ENCODE measurements around the gene NYNRIN.

Gene NYNRIN

GRCh38 chr14:24394275-24394674 lies 4.5 kb upstream of the NYNRIN start:
- no peak for DNase-seq (ENCODE audit: low read depth)
- TF ChIP-seq, protein P1, sequence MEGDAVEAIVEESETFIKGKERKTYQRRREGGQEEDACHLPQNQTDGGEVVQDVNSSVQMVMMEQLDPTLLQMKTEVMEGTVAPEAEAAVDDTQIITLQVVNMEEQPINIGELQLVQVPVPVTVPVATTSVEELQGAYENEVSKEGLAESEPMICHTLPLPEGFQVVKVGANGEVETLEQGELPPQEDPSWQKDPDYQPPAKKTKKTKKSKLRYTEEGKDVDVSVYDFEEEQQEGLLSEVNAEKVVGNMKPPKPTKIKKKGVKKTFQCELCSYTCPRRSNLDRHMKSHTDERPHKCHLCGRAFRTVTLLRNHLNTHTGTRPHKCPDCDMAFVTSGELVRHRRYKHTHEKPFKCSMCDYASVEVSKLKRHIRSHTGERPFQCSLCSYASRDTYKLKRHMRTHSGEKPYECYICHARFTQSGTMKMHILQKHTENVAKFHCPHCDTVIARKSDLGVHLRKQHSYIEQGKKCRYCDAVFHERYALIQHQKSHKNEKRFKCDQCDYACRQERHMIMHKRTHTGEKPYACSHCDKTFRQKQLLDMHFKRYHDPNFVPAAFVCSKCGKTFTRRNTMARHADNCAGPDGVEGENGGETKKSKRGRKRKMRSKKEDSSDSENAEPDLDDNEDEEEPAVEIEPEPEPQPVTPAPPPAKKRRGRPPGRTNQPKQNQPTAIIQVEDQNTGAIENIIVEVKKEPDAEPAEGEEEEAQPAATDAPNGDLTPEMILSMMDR (conservative IDR thresholded peaks at IDR 0.05; ENCODE audit: low read depth, low read length), result no peak
- H3K4me3 ChIP-seq (ENCODE audit: low read length), result no peak overlapping the region

- TF ChIP-seq, protein P1 (conservative IDR thresholded peaks at IDR 0.05; ENCODE audit: low read depth, low read length), result no peak
- no peak for DNase-seq (ENCODE audit: low read depth)
- no peak overlapping the region for H3K4me3 ChIP-seq (ENCODE audit: low read length)
Observed at GRCh38 chr14:24395609-24396582, 2.9 kb upstream of the NYNRIN start.

DNA sequence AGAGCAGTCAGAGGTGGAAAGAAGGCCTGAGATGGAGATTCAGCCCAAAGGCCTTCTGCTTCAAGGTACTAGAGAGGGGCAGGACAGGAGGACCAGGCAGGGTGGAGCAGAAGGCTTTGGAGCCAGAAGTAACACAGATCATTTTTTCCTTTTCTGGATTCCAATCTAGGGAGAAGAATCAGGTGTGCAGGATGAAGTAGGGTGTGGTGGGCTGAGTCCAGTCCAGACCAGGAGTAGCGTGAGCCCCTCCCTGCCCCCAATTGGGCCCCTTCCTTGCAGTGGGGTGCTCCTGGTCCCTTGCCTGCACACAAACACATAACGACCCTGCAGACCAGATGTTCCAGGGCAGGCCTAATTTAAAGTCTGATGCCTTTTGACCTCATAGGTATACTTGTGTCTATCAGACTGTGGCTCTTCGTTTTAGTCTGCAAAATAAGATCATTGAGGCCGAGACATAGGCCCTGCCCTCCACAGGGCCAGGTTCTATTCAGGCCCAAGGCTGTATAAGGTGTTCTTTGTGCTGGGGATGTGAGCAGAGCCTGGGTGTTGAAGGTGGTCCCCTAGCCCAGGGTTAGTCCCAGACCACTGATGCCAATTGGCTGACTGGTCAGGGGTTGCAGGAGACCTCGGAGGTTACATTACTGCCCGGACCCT lies 1.0 kb upstream of the NYNRIN start:
- TF ChIP-seq, protein P1 (conservative IDR thresholded peaks at IDR 0.05; ENCODE audit: low read depth, low read length), result no peak
- no peak overlapping the region for H3K4me3 ChIP-seq (ENCODE audit: low read length)
- no peak for DNase-seq (ENCODE audit: low read depth)

- H3K4me3 ChIP-seq (ENCODE audit: low read length), result peak overlapping the region; percentile 62
- TF ChIP-seq, protein P1 (conservative IDR thresholded peaks at IDR 0.05; ENCODE audit: low read depth, low read length), result no peak
- DNase-seq (ENCODE audit: low read depth), result no peak
Observed at GRCh38 chr14:24398293-24398652, 530 bp upstream of the NYNRIN start.

DNA sequence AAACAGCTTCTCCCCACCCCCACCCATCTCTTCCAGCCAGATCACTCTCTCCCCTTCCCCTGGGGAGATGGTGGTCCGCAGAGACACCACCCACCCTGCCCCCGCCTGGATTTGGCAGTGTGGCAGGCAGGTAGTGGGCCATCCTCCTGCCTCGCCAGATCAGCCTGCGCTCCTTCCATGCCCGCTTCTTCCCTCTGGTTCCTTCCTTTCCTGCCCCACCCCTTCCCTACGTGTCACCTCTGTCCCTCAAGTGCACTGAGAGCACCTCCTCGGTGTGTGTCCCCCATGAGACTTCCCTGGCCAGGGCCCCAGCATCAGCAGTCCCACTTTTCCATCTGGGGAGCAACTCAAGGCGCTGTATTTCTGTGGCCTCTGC lies 632 bp downstream of the NYNRIN start:
- DNase-seq (ENCODE audit: low read depth), result no peak
- H3K4me3 ChIP-seq (ENCODE audit: low read length), result peak overlapping the region; percentile 62
- TF ChIP-seq, protein P1 (conservative IDR thresholded peaks at IDR 0.05; ENCODE audit: low read depth, low read length), result no peak

GRCh38 chr14:24399999-24400718 lies 1.4 kb downstream of the NYNRIN start:
- TF ChIP-seq, protein P1 (conservative IDR thresholded peaks at IDR 0.05; ENCODE audit: low read depth, low read length), result no peak
- DNase-seq (ENCODE audit: low read depth), result no peak
- H3K4me3 ChIP-seq (ENCODE audit: low read length), result peak overlapping the region; percentile 62

Measured in retinal pigment epithelial cell (primary cell).